ENCODE results near the gene FAM117B. TPM values are rescaled to one million over a fixed set of nuclear protein-coding genes. Genes with fewer than 3 reads are reported as not detected.

Gene FAM117B
- polyA plus RNA-seq, 1 experiment, result 2.2 TPM

DNA sequence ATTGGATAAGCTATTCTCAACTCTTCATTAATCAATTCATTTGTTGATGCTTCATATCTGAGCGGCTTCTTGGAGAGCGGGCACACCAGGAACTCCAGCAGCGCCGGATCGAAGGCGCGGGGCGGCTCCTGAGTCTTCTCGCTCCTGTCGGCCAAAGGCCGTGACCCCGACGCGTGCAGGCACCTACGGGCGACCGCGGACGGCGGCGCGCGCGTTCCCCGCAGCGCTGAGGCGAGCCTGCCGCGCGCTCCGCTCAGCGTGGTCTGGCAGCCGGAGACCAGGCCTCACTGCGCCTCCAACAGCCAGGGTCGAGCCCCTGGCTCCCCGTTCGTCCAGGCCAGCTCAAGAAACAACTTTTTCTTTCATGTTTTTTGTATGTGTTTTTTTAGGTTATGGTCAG, 139.3 kb downstream of the FAM117B start:
- no peak overlapping the region for H3K4me3 ChIP-seq (ENCODE audit: low read depth, low read length)

DNA sequence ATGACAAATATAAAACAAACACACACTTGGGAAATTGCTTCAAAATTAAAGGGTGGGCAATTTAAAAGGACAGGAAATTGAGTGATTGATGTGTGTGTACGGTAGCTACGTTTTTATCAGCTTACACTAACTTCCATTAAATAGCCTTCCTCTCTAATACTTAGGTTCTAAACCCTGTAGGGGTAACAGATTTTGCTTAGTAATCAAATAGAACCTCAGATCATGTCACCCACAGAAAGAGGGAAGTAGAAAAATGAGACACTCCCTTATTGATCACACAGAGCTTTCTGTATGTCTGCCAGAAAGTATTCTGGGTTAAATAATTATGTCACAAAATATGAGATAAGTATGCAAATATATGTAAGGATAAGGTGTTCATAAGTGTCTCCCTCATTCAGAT, 143.4 kb downstream of the FAM117B start:
- ChIA-PET CTCF (no interaction called here), POLR2A (no interaction called here)
- TF ChIP-seq, protein P1, sequence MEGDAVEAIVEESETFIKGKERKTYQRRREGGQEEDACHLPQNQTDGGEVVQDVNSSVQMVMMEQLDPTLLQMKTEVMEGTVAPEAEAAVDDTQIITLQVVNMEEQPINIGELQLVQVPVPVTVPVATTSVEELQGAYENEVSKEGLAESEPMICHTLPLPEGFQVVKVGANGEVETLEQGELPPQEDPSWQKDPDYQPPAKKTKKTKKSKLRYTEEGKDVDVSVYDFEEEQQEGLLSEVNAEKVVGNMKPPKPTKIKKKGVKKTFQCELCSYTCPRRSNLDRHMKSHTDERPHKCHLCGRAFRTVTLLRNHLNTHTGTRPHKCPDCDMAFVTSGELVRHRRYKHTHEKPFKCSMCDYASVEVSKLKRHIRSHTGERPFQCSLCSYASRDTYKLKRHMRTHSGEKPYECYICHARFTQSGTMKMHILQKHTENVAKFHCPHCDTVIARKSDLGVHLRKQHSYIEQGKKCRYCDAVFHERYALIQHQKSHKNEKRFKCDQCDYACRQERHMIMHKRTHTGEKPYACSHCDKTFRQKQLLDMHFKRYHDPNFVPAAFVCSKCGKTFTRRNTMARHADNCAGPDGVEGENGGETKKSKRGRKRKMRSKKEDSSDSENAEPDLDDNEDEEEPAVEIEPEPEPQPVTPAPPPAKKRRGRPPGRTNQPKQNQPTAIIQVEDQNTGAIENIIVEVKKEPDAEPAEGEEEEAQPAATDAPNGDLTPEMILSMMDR (IDR thresholded peaks at IDR 0.05; ENCODE audit: low read depth, low read length), result no peak
- H3K9me3 ChIP-seq (ENCODE audit: control insufficient read depth, insufficient read depth, low read length), result no peaks in the 10 kb centered on the region
- H3K27me3 ChIP-seq (ENCODE audit: control insufficient read depth, insufficient read depth, low read length), result no peaks in the 10 kb centered on the region
- DNase-seq (ENCODE audit: low read depth, low spot score), result no peak
- H3K27ac ChIP-seq (ENCODE audit: low read depth, low read length), result no peak overlapping the region
- no peak overlapping the region for H3K4me3 ChIP-seq (ENCODE audit: low read depth, low read length)

More for the DNA sequence above, 139.3 kb downstream of the FAM117B start:
- DNase-seq (ENCODE audit: low read depth, low spot score), result no peak
- no peaks in the 10 kb centered on the region for H3K9me3 ChIP-seq (ENCODE audit: control insufficient read depth, insufficient read depth, low read length)
- TF ChIP-seq, protein P1 (IDR thresholded peaks at IDR 0.05; ENCODE audit: low read depth, low read length), result no peak
- H3K27me3 ChIP-seq (ENCODE audit: control insufficient read depth, insufficient read depth, low read length), result no peaks in the 10 kb centered on the region
- POLR2A ChIA-PET, result no interaction called here
- CTCF ChIA-PET, result interaction anchor here (1.8 kb wide), 1 partner anchor 185 kb away, joined by 6 read pairs; no protein-coding TSS in a partner anchor
- H3K27ac ChIP-seq (ENCODE audit: low read depth, low read length), result no peak overlapping the region

DNA sequence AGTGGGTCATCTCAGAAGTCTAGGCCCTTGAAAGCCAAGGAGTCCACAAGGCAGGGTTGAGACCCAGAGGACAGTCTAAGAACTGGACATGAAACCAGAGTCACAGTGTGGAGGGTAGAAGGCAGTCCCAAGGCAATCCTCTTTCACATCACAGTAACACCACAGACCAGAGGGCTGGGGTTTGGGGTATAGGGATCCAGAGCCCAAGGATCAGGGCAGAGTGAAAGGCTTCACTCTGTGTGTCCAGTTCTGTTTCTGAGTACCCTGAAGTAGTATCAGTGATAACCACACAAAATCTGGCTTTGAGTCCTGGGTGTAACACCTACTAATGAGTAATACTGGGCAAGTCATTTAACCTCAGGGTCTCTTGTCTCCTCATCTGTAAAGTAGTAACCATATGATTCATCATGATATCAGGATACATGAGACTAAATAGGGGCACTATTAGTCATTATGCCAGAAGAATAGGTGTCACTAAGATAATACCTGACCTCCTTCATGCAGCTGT, 145.8 kb downstream of the FAM117B start:
- H3K27ac ChIP-seq (ENCODE audit: low read depth, low read length), result no peak overlapping the region
- TF ChIP-seq, protein P1 (IDR thresholded peaks at IDR 0.05; ENCODE audit: low read depth, low read length), result no peak
- H3K4me3 ChIP-seq (ENCODE audit: low read depth, low read length), result no peak overlapping the region
- no peaks in the 10 kb centered on the region for H3K27me3 ChIP-seq (ENCODE audit: control insufficient read depth, insufficient read depth, low read length)
- peak; percentile 2 for DNase-seq (ENCODE audit: low read depth, low spot score)
- H3K9me3 ChIP-seq (ENCODE audit: control insufficient read depth, insufficient read depth, low read length), result no peaks in the 10 kb centered on the region
- ChIA-PET CTCF (no interaction called here), POLR2A (no interaction called here)

DNA sequence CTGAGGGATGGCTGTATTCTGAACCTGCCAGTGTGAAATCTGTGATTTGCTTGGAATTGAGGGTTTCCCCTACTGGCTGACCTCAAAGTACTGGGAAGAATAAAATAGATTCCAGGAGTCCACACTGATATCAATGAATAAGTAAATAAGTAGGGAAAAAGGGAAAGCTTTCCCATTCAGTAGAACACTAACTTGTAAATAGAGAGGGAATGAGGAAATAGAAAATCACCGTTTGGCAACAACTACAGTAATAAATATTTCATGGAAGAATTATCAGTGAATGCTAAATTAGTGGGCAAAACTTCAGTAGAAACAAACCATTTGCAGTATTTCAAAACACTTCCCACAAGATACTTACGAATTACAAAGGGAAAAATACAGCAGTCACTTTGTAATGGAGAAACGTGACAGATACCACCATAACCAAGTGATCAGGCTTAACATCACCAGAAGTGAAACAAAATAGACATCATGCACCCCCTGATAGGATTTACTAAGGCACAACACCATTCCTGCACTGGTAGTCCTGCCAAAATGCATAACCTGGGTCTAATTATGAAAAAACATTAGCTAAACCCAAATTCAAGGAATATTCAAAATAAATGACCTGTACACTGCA, 148.3 kb downstream of the FAM117B start:
- Histone ChIP-seq H3K27ac (ENCODE audit: low read depth, low read length) (no peak overlapping the region), H3K4me3 (ENCODE audit: low read depth, low read length) (no peak overlapping the region), H3K27me3 (ENCODE audit: control insufficient read depth, insufficient read depth, low read length) (no peaks in the 10 kb centered on the region), H3K9me3 (ENCODE audit: control insufficient read depth, insufficient read depth, low read length) (no peaks in the 10 kb centered on the region)
- DNase-seq (ENCODE audit: low read depth, low spot score), result no peak
- POLR2A ChIA-PET, result no interaction called here
- TF ChIP-seq, protein P1 (IDR thresholded peaks at IDR 0.05; ENCODE audit: low read depth, low read length), result no peak
- CTCF ChIA-PET, result no interaction called here

DNA sequence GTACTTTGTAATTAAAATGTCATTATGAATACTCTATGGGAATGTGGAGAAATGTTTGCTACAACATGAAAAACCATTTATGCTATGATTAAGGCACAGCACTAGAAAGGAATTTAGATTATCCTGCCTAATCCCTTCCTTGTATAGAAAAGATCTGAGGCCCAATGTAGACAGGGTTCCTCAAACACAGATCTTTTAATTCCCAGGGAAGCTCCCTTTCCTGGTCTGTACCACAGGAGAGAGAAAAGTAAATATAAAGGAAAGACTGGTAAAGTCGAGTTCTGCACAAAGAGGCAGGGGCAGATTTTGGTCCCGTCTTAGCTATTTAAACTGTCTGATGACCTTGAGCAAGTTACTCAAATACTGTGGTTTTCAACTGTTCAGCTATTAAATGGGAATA, 152.1 kb downstream of the FAM117B start:
- TF ChIP-seq, protein P1 (IDR thresholded peaks at IDR 0.05; ENCODE audit: low read depth, low read length), result no peak
- Histone ChIP-seq H3K4me3 (ENCODE audit: low read depth, low read length) (no peak overlapping the region), H3K27ac (ENCODE audit: low read depth, low read length) (no peak overlapping the region), H3K27me3 (ENCODE audit: control insufficient read depth, insufficient read depth, low read length) (no peaks in the 10 kb centered on the region), H3K9me3 (ENCODE audit: control insufficient read depth, insufficient read depth, low read length) (no peaks in the 10 kb centered on the region)
- no peak for DNase-seq (ENCODE audit: low read depth, low spot score)
- ChIA-PET CTCF (interaction anchor here (0.9 kb wide), 1 partner anchor 19 kb away, joined by 3 read pairs; no protein-coding TSS in a partner anchor), POLR2A (no interaction called here)
